Measurements from ENCODE around the gene RAB39B. TPM values are rescaled to one million over a fixed set of nuclear protein-coding genes. Genes with fewer than 3 reads are reported as not detected.
"Not testable (repeated sequence)": the region's sequence is repeated elsewhere in the genome, so short reads cannot be mapped to it uniquely, and the experiment has no call there.

The RAB39B gene
- 5.2 TPM for polyA plus RNA-seq

DNA sequence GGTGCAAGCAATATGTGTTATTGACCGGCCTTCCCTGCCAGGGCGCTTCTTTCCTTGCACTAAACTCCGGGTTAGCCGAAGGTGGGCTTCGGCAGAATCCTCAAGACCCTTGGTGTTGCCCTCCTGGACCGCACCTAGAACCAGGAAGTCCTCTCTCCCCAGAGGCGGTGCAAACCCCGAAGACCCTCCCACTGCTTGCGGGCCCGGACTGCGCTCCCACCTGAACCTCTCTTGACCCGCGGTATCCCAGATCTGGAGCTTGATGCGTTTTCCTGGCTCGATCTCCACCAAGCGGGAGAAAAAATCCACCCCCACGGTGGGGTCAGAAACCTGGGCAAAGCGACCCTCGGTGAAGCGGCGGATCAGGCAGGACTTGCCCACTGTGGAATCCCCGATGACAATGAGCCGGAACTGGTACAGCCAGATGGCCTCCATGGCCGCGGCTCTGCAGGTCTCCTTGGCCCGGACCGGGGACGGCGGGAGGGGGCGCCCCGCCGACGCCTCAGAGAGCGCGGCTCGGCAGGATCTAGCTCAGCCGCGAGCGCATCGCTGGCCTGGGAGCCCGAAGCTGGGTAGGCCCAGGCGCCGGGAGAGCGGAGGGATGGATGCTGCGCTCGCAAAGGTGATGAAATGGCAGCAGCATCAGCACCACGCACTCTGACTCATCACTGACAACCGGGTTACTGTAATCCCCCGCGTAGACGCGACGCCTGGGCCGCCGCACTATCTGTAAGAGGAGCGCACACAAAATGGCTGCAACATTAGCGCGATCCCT is at the start of gene RAB39B:
TSS of gene RAB39B (minus strand) at position 638 of the 775 bp plus-strand sequence. CDS start at position 435, 203 bp downstream.
- H3K27ac Mint-ChIP-seq: peak within 1 kb of the TSS; percentile 30 to 96 (median 60)

GRCh38 chrX:155313766-155314165 is 49.5 kb upstream of the RAB39B start:
- Mint-ChIP-seq H3K36me3 (peaks cover 2% of the 10 kb centered on the region), H3K4me1 (no peaks in the 10 kb centered on the region), H3K9me3 (peaks cover 3 to 22% (median 9%) of the 10 kb centered on the region in 3 donors), H3K27ac (no peak overlapping the region), H3K27me3 (peaks cover 6% of the 10 kb centered on the region), H3K4me3 (no peak overlapping the region)

More for the DNA sequence above, at the start of gene RAB39B:
- H3K4me1 Mint-ChIP-seq: peaks cover 8 to 14% (median 11%) of the 10 kb centered on the region in 3 donors
- H3K27me3 Mint-ChIP-seq: no peaks in the 10 kb centered on the region
- peaks cover 0 to 3% (median 0%) of the 10 kb centered on the region in 3 donors for H3K9me3 Mint-ChIP-seq
- peak within 1 kb of the TSS; percentile 86 to 93 (median 88) for H3K4me3 Mint-ChIP-seq
- H3K36me3 Mint-ChIP-seq: peaks cover 2% of the 10 kb centered on the region

- H3K9me3 Mint-ChIP-seq: no peaks in the 10 kb centered on the region
- H3K36me3 Mint-ChIP-seq: no peaks in the 10 kb centered on the region
- no peak overlapping the region for H3K27ac Mint-ChIP-seq
- no peak overlapping the region for H3K4me3 Mint-ChIP-seq
- H3K4me1 Mint-ChIP-seq: no peaks in the 10 kb centered on the region
- no peaks in the 10 kb centered on the region for H3K27me3 Mint-ChIP-seq
These were observed 29.5 kb upstream of the RAB39B start for GRCh38 chrX:155293771-155294170.

GRCh38 chrX:155279873-155280272 is 15.6 kb upstream of the RAB39B start:
- Mint-ChIP-seq H3K27me3 (peaks cover 2% of the 10 kb centered on the region), H3K27ac (no peak overlapping the region)

GRCh38 chrX:155270969-155271368 is 6.7 kb upstream of the RAB39B start:
- Mint-ChIP-seq H3K27ac (no peak overlapping the region), H3K36me3 (peaks cover 1% of the 10 kb centered on the region), H3K27me3 (no peaks in the 10 kb centered on the region), H3K4me1 (no peaks in the 10 kb centered on the region), H3K9me3 (peaks cover 2% of the 10 kb centered on the region in 3 donors), H3K4me3 (no peak overlapping the region)

More at GRCh38 chrX:155279873-155280272, 15.6 kb upstream of the RAB39B start:
- Mint-ChIP-seq H3K9me3 (peaks cover 0 to 2% (median 0%) of the 10 kb centered on the region in 3 donors), H3K36me3 (peaks cover 3% of the 10 kb centered on the region), H3K4me1 (no peaks in the 10 kb centered on the region), H3K4me3 (no peak overlapping the region)

GRCh38 chrX:155267995-155268394 is 3.7 kb upstream of the RAB39B start:
- not testable (repeated sequence) for H3K4me3 Mint-ChIP-seq, H3K9me3 Mint-ChIP-seq, H3K36me3 Mint-ChIP-seq, H3K27ac Mint-ChIP-seq, H3K4me1 Mint-ChIP-seq, H3K27me3 Mint-ChIP-seq

DNA sequence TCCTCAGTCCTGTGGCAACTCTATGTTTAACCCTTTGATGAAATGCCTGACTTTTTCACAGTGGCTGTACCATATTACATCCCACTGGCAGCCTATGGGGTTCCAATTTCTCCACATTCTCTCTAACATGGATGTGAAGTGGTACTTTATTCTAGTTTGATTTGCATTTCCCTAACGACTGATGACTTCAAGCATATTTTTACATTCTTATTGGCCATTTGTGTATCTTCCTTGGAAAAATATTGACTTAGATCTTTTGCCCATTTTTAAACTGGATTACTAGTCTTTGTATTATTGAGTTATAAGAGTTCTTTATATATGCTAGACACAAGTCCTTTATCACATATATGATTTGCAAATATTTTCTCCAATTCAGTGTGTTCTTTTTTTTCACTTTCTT is 2.1 kb upstream of the RAB39B start:
- Mint-ChIP-seq H3K9me3 (peaks cover 1 to 3% (median 1%) of the 10 kb centered on the region in 3 donors), H3K4me1 (peaks cover 8 to 11% (median 10%) of the 10 kb centered on the region in 3 donors), H3K27me3 (no peaks in the 10 kb centered on the region), H3K36me3 (peaks cover 2% of the 10 kb centered on the region), H3K4me3 (peak overlapping the region in 1 of 4 donors; percentile 40), H3K27ac (no peak overlapping the region)

DNA sequence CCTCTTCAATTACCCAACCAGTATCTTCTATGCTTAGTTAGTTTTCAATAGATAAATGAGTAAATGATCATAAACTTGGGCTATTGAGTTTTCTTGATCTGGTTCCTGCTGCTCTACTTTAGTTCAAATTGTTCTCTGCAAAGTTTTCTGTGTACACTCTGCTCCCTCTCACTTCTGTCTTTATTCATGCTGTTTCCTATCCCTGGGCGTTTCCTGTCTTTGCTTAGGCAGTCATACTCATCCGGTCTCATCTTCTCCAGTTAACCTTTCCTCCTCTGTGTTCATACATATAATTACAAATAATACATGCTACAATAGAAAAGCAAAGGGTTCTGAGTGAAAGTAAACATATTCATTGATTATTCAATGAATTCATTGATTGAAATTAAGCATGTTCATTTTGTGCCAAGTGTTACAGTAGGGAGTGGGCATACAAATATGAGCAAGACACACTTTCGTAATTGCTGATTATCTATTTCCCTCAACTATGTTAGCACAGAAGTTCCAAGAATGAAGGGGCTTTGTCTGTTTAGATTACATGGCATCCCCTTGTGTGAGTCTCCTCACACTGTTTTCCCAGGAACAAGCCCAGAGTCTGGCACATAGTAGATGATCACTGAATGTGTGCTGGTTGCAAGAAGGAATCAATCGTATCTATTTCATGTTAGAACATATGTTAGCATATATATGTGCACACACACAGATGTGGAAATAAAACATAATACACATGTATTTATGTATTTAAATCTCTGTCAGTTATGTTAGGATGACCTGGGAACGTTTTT is 1.1 kb downstream of the RAB39B start:
- H3K27ac Mint-ChIP-seq: peak overlapping the region; percentile 30 to 96 (median 60)
- H3K36me3 Mint-ChIP-seq: peaks cover 2% of the 10 kb centered on the region
- peaks cover 8 to 14% (median 11%) of the 10 kb centered on the region in 3 donors for H3K4me1 Mint-ChIP-seq
- no peaks in the 10 kb centered on the region for H3K27me3 Mint-ChIP-seq
- H3K9me3 Mint-ChIP-seq: peaks cover 0 to 3% (median 0%) of the 10 kb centered on the region in 3 donors
- peak overlapping the region; percentile 86 to 93 (median 88) for H3K4me3 Mint-ChIP-seq

GRCh38 chrX:155259752-155260151 is 4.5 kb downstream of the RAB39B start:
- Mint-ChIP-seq H3K4me3 (no peak overlapping the region), H3K9me3 (peaks cover 0 to 3% (median 0%) of the 10 kb centered on the region in 3 donors), H3K27ac (no peak overlapping the region), H3K27me3 (no peaks in the 10 kb centered on the region), H3K4me1 (peaks cover 8 to 13% (median 11%) of the 10 kb centered on the region in 3 donors), H3K36me3 (no peaks in the 10 kb centered on the region)

DNA sequence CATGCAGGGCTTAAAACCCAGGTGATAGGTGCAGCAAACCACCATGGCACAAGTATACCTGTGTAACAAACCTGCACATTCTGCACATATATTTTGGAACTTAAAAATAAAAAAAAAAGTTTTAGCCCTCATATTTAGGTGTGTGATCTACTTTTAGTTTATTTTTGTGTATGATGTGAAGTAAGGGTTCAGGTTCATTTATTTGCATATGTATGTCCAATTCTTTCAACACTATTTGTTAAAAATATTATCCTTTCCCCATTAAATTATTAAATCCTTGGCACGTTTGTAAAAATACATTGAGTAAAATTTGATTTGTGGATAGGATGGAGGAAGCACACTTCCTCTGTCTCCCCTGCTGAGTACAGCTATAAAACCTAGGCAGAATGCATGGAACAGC is 12.9 kb downstream of the RAB39B start:
- no peaks in the 10 kb centered on the region for H3K27me3 Mint-ChIP-seq
- peaks cover 4% of the 10 kb centered on the region for H3K36me3 Mint-ChIP-seq
- H3K4me3 Mint-ChIP-seq: no peak overlapping the region
- H3K27ac Mint-ChIP-seq: no peak overlapping the region
- no peaks in the 10 kb centered on the region for H3K4me1 Mint-ChIP-seq
- peaks cover 0 to 2% (median 0%) of the 10 kb centered on the region in 3 donors for H3K9me3 Mint-ChIP-seq

DNA sequence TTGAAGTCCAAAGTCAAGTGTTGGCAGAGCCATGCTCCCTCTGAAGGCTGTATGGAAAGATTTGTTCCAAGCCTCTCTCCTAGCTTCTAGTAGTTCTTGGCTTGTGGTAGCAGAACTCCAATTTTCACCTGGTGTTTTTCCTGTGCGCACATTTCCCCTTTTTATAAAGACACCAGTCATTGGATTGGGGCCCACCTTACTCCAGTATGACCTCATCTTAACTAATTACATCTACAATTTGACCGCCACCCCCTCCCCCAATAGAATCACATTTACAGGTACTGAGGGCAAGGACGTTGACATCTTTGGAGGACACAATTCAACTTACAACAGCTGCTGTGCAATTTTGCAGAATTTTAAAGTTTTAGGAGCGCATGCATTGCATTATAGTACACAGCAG is 16.8 kb downstream of the RAB39B start:
- Mint-ChIP-seq H3K27ac (no peak overlapping the region), H3K27me3 (no peaks in the 10 kb centered on the region), H3K4me3 (no peak overlapping the region), H3K36me3 (peaks cover 4% of the 10 kb centered on the region), H3K4me1 (peaks cover 0 to 1% (median 0%) of the 10 kb centered on the region in 3 donors), H3K9me3 (no peaks in the 10 kb centered on the region)

- no peaks in the 10 kb centered on the region for H3K27me3 Mint-ChIP-seq
- H3K36me3 Mint-ChIP-seq: peaks cover 4% of the 10 kb centered on the region
- no peak overlapping the region for H3K27ac Mint-ChIP-seq
- peaks cover 0 to 1% (median 0%) of the 10 kb centered on the region in 3 donors for H3K4me1 Mint-ChIP-seq
- no peak overlapping the region for H3K4me3 Mint-ChIP-seq
- no peaks in the 10 kb centered on the region for H3K9me3 Mint-ChIP-seq
These were observed 17.5 kb downstream of the RAB39B start for GRCh38 chrX:155246748-155247147.

GRCh38 chrX:155242300-155242699 is 22.0 kb downstream of the RAB39B start:
- Mint-ChIP-seq H3K4me1 (peaks cover 0 to 1% (median 0%) of the 10 kb centered on the region in 3 donors), H3K27me3 (no peaks in the 10 kb centered on the region), H3K4me3 (no peak overlapping the region), H3K36me3 (no peaks in the 10 kb centered on the region), H3K9me3 (no peaks in the 10 kb centered on the region), H3K27ac (no peak overlapping the region)

- H3K36me3 Mint-ChIP-seq: no peaks in the 10 kb centered on the region
- no peaks in the 10 kb centered on the region for H3K4me1 Mint-ChIP-seq
- no peaks in the 10 kb centered on the region for H3K9me3 Mint-ChIP-seq
- H3K4me3 Mint-ChIP-seq: no peak overlapping the region
- H3K27me3 Mint-ChIP-seq: no peaks in the 10 kb centered on the region
- peak overlapping the region in 1 of 3 donors; percentile 18 for H3K27ac Mint-ChIP-seq
These were observed 26.6 kb downstream of the RAB39B start for GRCh38 chrX:155237719-155238118.

DNA sequence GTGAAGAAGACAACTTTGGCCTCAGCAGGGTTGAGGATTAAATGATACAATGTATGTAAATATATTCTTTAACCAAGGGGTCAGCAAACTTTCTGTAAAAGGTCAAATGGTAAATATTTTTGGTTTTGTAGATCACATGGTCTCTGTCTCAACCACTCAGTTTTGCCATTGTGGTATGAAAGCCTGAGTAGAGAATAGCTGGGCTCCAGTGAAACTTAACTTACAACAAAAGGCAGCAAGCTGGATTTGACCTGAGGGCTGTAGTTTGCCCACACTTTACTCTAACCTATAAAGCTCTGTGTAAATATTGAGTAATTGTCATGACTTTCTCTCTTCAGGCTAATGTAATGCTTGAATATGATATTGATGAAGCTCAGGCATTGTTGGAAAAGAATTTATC is 28.4 kb downstream of the RAB39B start:
- no peaks in the 10 kb centered on the region for H3K9me3 Mint-ChIP-seq

More for the DNA sequence above, 28.4 kb downstream of the RAB39B start:
- no peak overlapping the region for H3K27ac Mint-ChIP-seq
- no peaks in the 10 kb centered on the region for H3K27me3 Mint-ChIP-seq
- peaks cover 2 to 6% (median 4%) of the 10 kb centered on the region in 3 donors for H3K4me1 Mint-ChIP-seq
- H3K36me3 Mint-ChIP-seq: no peaks in the 10 kb centered on the region
- H3K4me3 Mint-ChIP-seq: no peak overlapping the region
